Measurements from ENCODE around the gene GPR31. TPM values are rescaled to one million over a fixed set of nuclear protein-coding genes. Genes with fewer than 3 reads are reported as not detected.

Gene GPR31
- total and polyA plus RNA-seq, 2 of the 4 experiments (the other 2 are of a cell fraction) = not detected

DNA sequence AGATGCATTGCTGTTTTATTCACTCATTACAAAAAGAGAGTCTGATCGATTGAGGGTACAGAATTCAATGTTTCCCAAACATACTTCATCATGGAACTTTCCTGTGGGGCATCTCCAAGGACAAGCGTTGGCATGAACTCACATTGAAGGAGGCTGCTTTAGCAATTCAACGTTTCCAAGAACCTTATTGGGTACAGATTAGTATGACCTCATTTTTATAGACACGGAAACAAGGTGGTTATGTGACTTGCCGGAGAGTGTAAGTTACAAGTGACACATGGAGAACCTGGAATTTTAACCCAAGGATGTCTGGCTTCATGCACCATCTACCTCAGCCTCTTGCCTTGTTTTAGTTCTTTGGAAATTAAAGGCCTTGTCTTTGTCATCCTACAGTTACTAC, 8.8 kb downstream of the GPR31 start:
- ChIA-PET CTCF (no interaction called here), POLR2A (ENCODE audit: unreplicated experiment) (no interaction called here)
- Histone ChIP-seq H4K8ac (ENCODE audit: low read depth in 2 of 2, low read length in 2 of 2) (no peak overlapping the region), H4K5ac (ENCODE audit: low read depth, low read length) (no peak overlapping the region), H3K36me3 (ENCODE audit: control insufficient read depth, insufficient read depth, low read length) (no peaks in the 10 kb centered on the region), H4K91ac (ENCODE audit: insufficient read depth, low read depth, low read length) (no peak overlapping the region), H2AK9ac (replicated peaks; ENCODE audit: low read depth, low read length, poor library complexity) (no peak overlapping the region), H3K23ac (ENCODE audit: low read depth, low read length) (no peak overlapping the region), H3K56ac (ENCODE audit: extremely low read depth, insufficient read depth, low read length) (no peak overlapping the region), H3K79me1 (ENCODE audit: low read depth in 1 of 2, low read length in 2 of 2) (no peaks in the 10 kb centered on the region), H2BK20ac (ENCODE audit: low read depth, low read length) (no peak overlapping the region), H4K20me1 (ENCODE audit: insufficient read depth, low read length) (no peaks in the 10 kb centered on the region), H2AK5ac (ENCODE audit: low read depth, low read length) (no peak overlapping the region), H2AFZ (replicated peaks; ENCODE audit: low read length, poor library complexity) (no peak overlapping the region), H3K4ac (ENCODE audit: low read depth, low read length) (no peak overlapping the region), H2BK15ac (ENCODE audit: low read depth, low read length) (no peak overlapping the region), H3K4me1 (ENCODE audit: control insufficient read depth, insufficient read depth, low read length) (no peaks in the 10 kb centered on the region), H3K4me2 (ENCODE audit: low read depth, low read length) (no peak overlapping the region), H3K9ac (ENCODE audit: low read depth, low read length) (no peak overlapping the region), H2BK120ac (ENCODE audit: low read depth, low read length) (no peak overlapping the region), H3K27me3 (ENCODE audit: control insufficient read depth, insufficient read depth, low read length) (no peaks in the 10 kb centered on the region), H3K9me1 (ENCODE audit: insufficient read depth, low read length) (no peaks in the 10 kb centered on the region), H2BK5ac (ENCODE audit: low read depth, low read length, poor library complexity, severe bottlenecking) (no peak overlapping the region), H3K4me3 (ENCODE audit: insufficient read depth, low read depth, low read length) (no peak overlapping the region), H3K27ac (ENCODE audit: insufficient read depth, low read length) (no peak overlapping the region), H3K9me3 (ENCODE audit: control insufficient read depth, insufficient read depth, low read length) (peaks cover 19% of the 10 kb centered on the region), H3K18ac (ENCODE audit: low read depth, low read length) (no peak overlapping the region), H3K14ac (replicated peaks; ENCODE audit: low read depth, low read length) (no peak overlapping the region)
- DNase-seq (no peak), ATAC-seq (ENCODE audit: low read depth) (no peak)
- intact Hi-C loops (cut with micrococcal nuclease) (no loop called here), in situ Hi-C loops (cut with MboI; ENCODE audit: low sequenced_read_pairs) (no loop called here), dilution Hi-C loops (cut with HindIII; ENCODE audit: low sequenced_read_pairs, unreplicated experiment) (no loop called here)
- no peak for TF ChIP-seq POLR2A (IDR thresholded peaks at IDR 0.05; ENCODE audit: low read depth, low read length)
- TF ChIP-seq, protein P1, sequence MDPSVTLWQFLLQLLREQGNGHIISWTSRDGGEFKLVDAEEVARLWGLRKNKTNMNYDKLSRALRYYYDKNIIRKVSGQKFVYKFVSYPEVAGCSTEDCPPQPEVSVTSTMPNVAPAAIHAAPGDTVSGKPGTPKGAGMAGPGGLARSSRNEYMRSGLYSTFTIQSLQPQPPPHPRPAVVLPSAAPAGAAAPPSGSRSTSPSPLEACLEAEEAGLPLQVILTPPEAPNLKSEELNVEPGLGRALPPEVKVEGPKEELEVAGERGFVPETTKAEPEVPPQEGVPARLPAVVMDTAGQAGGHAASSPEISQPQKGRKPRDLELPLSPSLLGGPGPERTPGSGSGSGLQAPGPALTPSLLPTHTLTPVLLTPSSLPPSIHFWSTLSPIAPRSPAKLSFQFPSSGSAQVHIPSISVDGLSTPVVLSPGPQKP (IDR thresholded peaks at IDR 0.05; ENCODE audit: borderline replicate concordance, low read depth, low read length) = no peak
- no CpG with 5 or more reads among the region's 5 CpGs for WGBS, 2 experiments (ENCODE audit: extremely low coverage in 2 of 2, insufficient read length in 1 of 2)
- no TSS peak for BruUV-seq (replicated peaks)
